Heart left ventricle (tissue), 16 donors: ENCODE data around the gene GNAO1. TPM values are rescaled to one million over a fixed set of nuclear protein-coding genes. Genes with fewer than 3 reads are reported as not detected.
A peak's percentile ranks its signal among the peaks of the same experiment; 100 is the strongest.

Source experiments
- ATAC-seq, 4 donors: fragments of 200-7000 bp; cut with Tn5 transposase; one replicate each; pipeline ENCODE4 v1.9.1; 2020 to 2022; ENCODE audit warnings: moderate library complexity in 4 of 4, mild to moderate bottlenecking in 3 of 4, moderate number of reproducible peaks in 1 of 4
- DNase-seq, 5 donors: peaks; one replicate each; pipeline ENCODE4 v3.0.0-alpha.2; 2020
- H3K27ac ChIP-seq, 12 donors: fragments of 200-600 bp; sonication (generic) in 4 of 12; one replicate each; pipeline versions ENCODE4 v1.5.0 to v1.8.0; 2016 to 2022; ENCODE audit warnings: mild to moderate bottlenecking in 2 of 12
- H3K27me3 ChIP-seq, 9 donors: fragments of 200-600 bp; sonication (generic) in 2 of 9; one replicate each; pipeline versions ENCODE4 v1.5.1 to v1.8.0; 2016 to 2022; ENCODE audit warnings: mild to moderate bottlenecking in 3 of 9
- H3K36me3 ChIP-seq, 9 donors: fragments of 200-600 bp; sonication (generic) in 2 of 9; one replicate each; pipeline versions ENCODE4 v1.5.0 to v1.8.0; 2018 to 2022; ENCODE audit warnings: mild to moderate bottlenecking in 2 of 9
- H3K4me1 ChIP-seq, 12 donors: fragments of 200-600 bp; sonication (generic) in 4 of 12; one replicate each; pipeline versions ENCODE4 v1.5.0 to v1.8.0; 2016 to 2022; ENCODE audit warnings: mild to moderate bottlenecking in 3 of 12
- H3K4me3 ChIP-seq, 12 donors: fragments of 200-600 bp; sonication (generic) in 4 of 12; one replicate each; pipeline versions ENCODE4 v1.5.0 to v1.8.0; 2017 to 2022; ENCODE audit warnings: mild to moderate bottlenecking in 9 of 12, moderate library complexity in 4 of 12
- H3K9me3 ChIP-seq, 12 donors: fragments of 200-600 bp; sonication (generic) in 4 of 12; one replicate each; pipeline versions ENCODE4 v1.5.0 to v1.8.0; 2016 to 2022; ENCODE audit warnings: mild to moderate bottlenecking in 1 of 12
- CTCF ChIP-seq, 12 donors: fragments of 200-600 bp; sonication (generic) in 4 of 12; IDR thresholded peaks; one replicate each; pipeline versions ENCODE4 v1.5.0 to v1.8.0; 2018 to 2022; ENCODE audit warnings: antibody characterized with exemption in 12 of 12, mild to moderate bottlenecking in 5 of 12
- POLR2A ChIP-seq, 2 donors: fragments of 450-650 bp; IDR thresholded peaks; one replicate each; pipeline ENCODE4 v1.6.1; 2017; ENCODE audit warnings: antibody characterized with exemption in 2 of 2, mild to moderate bottlenecking in 2 of 2, moderate library complexity in 2 of 2
- WGBS, 4 donors: extraction: QIAGEN DNeasy Blood & Tissue Kit in 2 of 4; methylation state at CpG; one replicate each; pipeline versions ENCODE4 v1.1.5 to v1.1.7; 2013 to 2018; 5-methylcytosine and 5-hydroxymethylcytosine counted together
- intact Hi-C, 10 donors: fragments of 100-400 bp; cut with DNase I; formaldehyde crosslinking; loops; one replicate each; pipeline versions ENCODE4 v1.11.1 to v1.14.2; 2022
- polyA plus RNA-seq, 2 donors: library from polyadenylated mRNA; stranded (reverse); fragments of 200-250 nt; gene quantifications; one replicate each; pipeline ENCODE4 v1.2.3, GENCODE V29; 2013
- total RNA-seq, 9 donors: library from RNA; depleted of rRNA in 2 of 9; stranded (reverse); fragments of >200 nt in 2 of 9; fragmentation: NEBNext Ultra II Directional in 3 of 9; extraction: Animal tissue kit (Norgen Biotek cat#: 25700) in 3 of 9; gene quantifications; one replicate each; pipeline versions ENCODE4 v1.1.0 to v1.2.4, GENCODE V29; 2016 to 2023
- donor health status: ischemic (EF 13 %, LVEDD 7.1; RV severe dilation, severe dysfunction).
- donor health status: healthy with polysubstance abuse.
- donor health status: DM: no; HTN: yes; CAD: no.
- donor health status: DM: no; HTN: no; CAD: no.
- donor health status: ischemic (EF 25% LVEDD 6.9; RV normal size, moderate dysfunction).
- donor health status: ischemic (EF 25% LVEDD 5.7; RV mildly dilated, moderate dysfunction).
- donor health status: healthy.
- donor health status: DM: yes; HTN: yes; CAD: no.
- donor health status: ischemic (EF 35%, LVEDD 5.7; RV mildly dilated, moderate dysfunction).
- donor health status: nonischemic (EF 11% LVEDD 7.7; RV severe dilation, severe dysfunction).
- donor health status: DM: yes; HTN: yes; CAD: no.
- donor health status: PGD.
- donor health status: ischemic (EF 29% LVEDD 5.4; RV normal size, mild dysfunction).
- donor health status: nonischemic (EF 23%, LVEDD 6.1; RV moderate dilation, normal function).

The GNAO1 gene
- total and polyA plus RNA-seq, 11 donors = 1.4 to 26.8 (median 12.0) TPM

DNA sequence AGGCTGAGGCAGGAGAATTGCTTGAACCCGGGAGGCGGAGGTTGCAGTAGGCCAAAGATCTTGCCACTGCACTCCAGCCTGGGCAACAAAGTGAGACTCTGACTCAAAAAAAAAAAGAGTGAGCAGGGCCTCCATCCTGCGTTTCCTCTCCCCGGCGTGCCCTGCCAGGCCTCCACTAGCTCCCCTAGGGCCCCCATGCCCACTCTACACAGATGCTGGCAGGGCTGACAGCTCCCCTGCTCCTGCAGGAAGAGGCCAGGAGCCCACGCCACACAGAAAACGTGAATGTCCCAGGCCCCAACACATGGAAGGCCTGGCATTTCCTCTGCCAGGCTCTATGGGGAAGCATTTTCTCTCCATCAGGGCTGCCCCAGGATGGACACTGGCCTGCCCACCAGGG lies 124.7 kb downstream of the GNAO1 start:
- no peak for ATAC-seq
- intact Hi-C loops = loop anchor here in 8 of 10 donors (2.0 to 10.0 kb wide), 8 partner anchors 111 to 601 kb away; partner anchors contain the start of gene GNAO1 (in 5 of the 8)
- DNase-seq = no peak
- Histone ChIP-seq H3K9me3 (no peaks in the 10 kb centered on the region), H3K4me1 (peaks cover 0 to 9% (median 4%) of the 10 kb centered on the region in 12 donors), H3K4me3 (no peak overlapping the region), H3K27ac (no peak overlapping the region), H3K27me3 (no peaks in the 10 kb centered on the region), H3K36me3 (no peaks in the 10 kb centered on the region)
- WGBS, 4 donors = 86 to 94% (median 92%) methylated on average over 7 of the region's 7 CpGs
- TF ChIP-seq CTCF (IDR thresholded peaks at IDR 0.05) (no peak), POLR2A (IDR thresholded peaks at IDR 0.05) (no peak)

- Histone ChIP-seq H3K27me3 (no peaks in the 10 kb centered on the region), H3K9me3 (no peaks in the 10 kb centered on the region), H3K27ac (no peak overlapping the region), H3K36me3 (no peaks in the 10 kb centered on the region), H3K4me1 (peaks cover 0 to 9% (median 4%) of the 10 kb centered on the region in 12 donors), H3K4me3 (no peak overlapping the region)
- TF ChIP-seq POLR2A (IDR thresholded peaks at IDR 0.05) = no peak
- TF ChIP-seq CTCF (IDR thresholded peaks at IDR 0.05) = no peak
- DNase-seq (no peak), ATAC-seq (no peak)
- intact Hi-C loops = loop anchor here in 8 of 10 donors (2.0 to 10.0 kb wide), 8 partner anchors 112 to 602 kb away; partner anchors contain the start of gene GNAO1 (in 5 of the 8)
- WGBS, 4 donors = 88 to 94% (median 93%) methylated on average over 7 of the region's 7 CpGs
Observed at GRCh38 chr16:56316545-56316944, 125.3 kb downstream of the GNAO1 start.

DNA sequence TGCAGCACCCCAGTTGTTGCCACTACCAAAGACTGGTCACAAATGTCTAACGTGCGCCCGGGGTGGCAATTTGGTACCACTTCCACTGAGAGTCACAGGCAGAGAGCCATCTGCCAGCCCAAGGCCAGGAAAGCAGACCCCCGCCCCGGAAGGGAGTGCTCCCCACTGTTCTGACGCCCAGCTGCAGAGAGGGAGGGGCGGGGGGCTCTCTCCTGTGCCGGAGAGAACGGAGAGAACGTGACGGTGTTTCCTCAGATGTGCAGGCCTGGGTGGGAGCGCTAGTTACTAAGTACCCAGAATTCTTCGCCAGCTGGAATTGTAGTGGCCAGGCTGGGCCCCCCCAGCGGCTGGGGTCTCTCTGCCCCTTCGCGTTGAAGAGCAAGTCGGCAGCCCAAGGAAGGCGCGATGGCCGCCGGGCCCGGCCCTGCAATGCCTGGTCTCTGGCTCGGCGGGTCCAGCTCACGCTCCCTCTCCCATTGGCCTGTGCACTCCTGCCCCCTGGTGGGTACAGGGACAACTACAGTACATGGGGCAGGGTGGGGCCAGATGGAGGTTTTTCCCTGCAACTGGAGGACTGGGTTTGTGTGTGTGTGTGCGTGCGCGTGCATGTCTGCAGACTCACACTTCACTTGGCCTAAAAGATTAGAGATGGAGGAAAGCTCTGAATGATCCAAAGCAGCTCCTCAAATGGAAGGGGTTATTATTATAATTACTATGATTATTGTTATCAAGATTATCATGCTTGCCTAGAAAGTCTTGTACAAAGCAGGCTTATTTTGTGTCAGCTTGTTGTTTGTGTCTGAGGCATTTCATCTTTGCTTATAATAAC lies 126.9 kb downstream of the GNAO1 start:
- ATAC-seq = peak; percentile 91 to 99 (median 96)
- no peak for TF ChIP-seq POLR2A (IDR thresholded peaks at IDR 0.05)
- TF ChIP-seq CTCF (IDR thresholded peaks at IDR 0.05) = peak; percentile 92 to 97 (median 94)
- H3K9me3 ChIP-seq = no peaks in the 10 kb centered on the region
- peaks cover 0 to 9% (median 4%) of the 10 kb centered on the region in 12 donors for H3K4me1 ChIP-seq
- peak overlapping the region in 10 of 12 donors; percentile 16 to 49 (median 34) for H3K4me3 ChIP-seq
- DNase-seq = peak; percentile 81 to 91 (median 86)
- 13 to 27% (median 14%) methylated on average over 11 to 28 of the region's 28 CpGs for WGBS, 4 donors
- H3K27me3 ChIP-seq = no peaks in the 10 kb centered on the region
- no peak overlapping the region for H3K27ac ChIP-seq
- intact Hi-C loops = loop anchor here (1.0 to 10.0 kb wide), 15 partner anchors 113 to 603 kb away; partner anchors contain the start of gene GNAO1 (in 6 of the 10)
- H3K36me3 ChIP-seq = no peaks in the 10 kb centered on the region

GRCh38 chr16:56318827-56319140 lies 127.5 kb downstream of the GNAO1 start:
- Histone ChIP-seq H3K4me1 (peaks cover 0 to 9% (median 4%) of the 10 kb centered on the region in 12 donors), H3K27me3 (no peaks in the 10 kb centered on the region), H3K36me3 (no peaks in the 10 kb centered on the region), H3K27ac (no peak overlapping the region), H3K4me3 (no peak overlapping the region), H3K9me3 (no peaks in the 10 kb centered on the region)
- no peak for TF ChIP-seq CTCF (IDR thresholded peaks at IDR 0.05)
- no peak for TF ChIP-seq POLR2A (IDR thresholded peaks at IDR 0.05)
- ATAC-seq = no peak
- no peak for DNase-seq
- intact Hi-C loops = loop anchor here (1.0 to 10.0 kb wide), 14 partner anchors 114 to 604 kb away; partner anchors contain the start of gene GNAO1 (in 6 of the 10)
- WGBS, 4 donors = 52 to 84% (median 73%) methylated on average over 1 of the region's 1 CpG
